ENCODE data around the gene CTTNBP2NL.

The CTTNBP2NL gene

GRCh38 chr1:112508278-112509004 is 112.4 kb downstream of the CTTNBP2NL start, which contains the start of gene WNT2B:
WNT2B (plus strand) TSS chr1:112508965; CDS start chr1:112509263, 298 bp downstream.
- peak; percentile 16 for DNase-seq (ENCODE audit: low read depth)

- no peak for DNase-seq (ENCODE audit: low read depth)
Observed at GRCh38 chr1:112509005-112509659, 113.1 kb downstream of the CTTNBP2NL start.

DNA sequence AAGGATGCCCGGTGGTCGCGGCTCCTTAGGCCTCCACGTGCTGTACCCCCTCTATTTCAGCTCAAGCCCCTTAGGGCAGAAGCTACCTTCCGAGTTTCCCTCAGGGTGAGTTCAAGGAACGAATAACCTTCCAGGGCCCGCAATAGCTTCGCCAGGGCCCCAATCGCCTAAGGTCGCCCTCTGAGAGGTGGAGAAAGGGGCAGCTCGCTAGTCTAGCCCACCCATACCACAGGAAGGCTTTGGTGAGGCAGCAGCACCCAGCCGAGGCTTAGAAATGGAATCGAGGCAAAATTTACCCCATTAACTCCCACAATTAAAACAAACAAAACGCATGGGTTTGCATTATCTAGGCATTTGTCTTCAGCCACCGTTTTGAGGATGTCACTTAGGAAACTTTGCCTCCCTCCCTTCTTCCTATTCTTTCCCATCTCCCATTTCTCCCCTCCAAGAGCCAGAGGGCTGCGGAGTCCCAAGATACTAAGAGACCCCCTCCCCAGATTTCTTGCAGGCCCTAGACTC is 113.7 kb downstream of the CTTNBP2NL start:
- DNase-seq (ENCODE audit: low read depth): no peak

- no peak for DNase-seq (ENCODE audit: low read depth)
Observed at GRCh38 chr1:112510340-112510739, 114.3 kb downstream of the CTTNBP2NL start.
